ENCODE results near the gene APOF. TPM values are rescaled to one million over a fixed set of nuclear protein-coding genes. Genes with fewer than 3 reads are reported as not detected.

Gene APOF
- total and polyA plus RNA-seq, 2 of the 13 experiments (the other 11 are each of a cell fraction or from before 2014, with no cell fraction given), result 3.3 to 23.9 TPM

DNA sequence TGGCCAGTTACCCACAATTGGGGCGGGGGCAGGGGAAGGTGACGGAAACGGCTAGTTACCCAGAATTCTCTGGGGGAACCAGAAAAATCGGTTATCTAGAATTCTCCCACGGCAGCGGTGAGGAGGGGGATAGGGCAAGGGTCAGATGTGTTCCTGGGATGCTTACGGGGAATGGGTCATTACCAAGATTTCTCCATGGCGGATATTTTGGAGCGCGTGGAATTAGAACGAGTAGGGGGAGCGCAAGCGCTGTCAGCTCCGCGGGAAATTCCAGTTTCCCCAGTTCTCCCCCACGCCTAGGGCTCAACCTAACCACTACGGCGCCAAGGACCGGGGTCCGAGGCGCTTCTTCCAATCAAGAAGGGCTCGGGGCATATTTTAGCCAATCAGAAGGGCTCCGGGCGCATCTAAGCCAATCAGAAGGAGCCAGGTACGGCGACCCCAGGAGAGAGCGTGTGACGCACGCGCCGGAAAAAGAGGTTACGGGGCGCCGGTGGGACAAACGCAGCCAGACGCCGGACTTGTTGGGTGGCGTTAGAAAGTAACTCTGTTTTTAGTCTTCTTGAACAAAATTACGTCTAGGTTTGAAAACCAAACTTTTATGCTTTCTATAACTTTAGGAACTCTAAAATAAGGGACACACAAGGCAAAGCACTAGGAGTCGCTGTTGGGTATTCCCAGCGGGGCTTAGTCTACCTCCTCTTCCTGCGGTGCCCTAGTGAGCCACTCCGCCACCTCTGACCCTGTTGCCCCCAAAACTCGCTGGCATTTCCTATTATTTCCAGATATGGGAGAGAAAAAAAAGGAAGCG, 28.8 kb downstream of the APOF start, which contains the start of gene PAN2:
Gene PAN2, minus strand, starts transcription at position 322 of the 811 bp plus-strand sequence. CDS start 906 bp downstream, outside the sequence.
- no peaks in the 10 kb centered on the region for H4K20me1 ChIP-seq (ENCODE audit: insufficient read depth, low read length)
- FAIRE-seq (peak; percentile 67), ATAC-seq (peak; percentile 99), DNase-seq (ENCODE audit: low spot score) (peak; percentile 96)
- peaks cover 48% of the 10 kb centered on the region for H3K4me1 ChIP-seq (ENCODE audit: insufficient read depth, low read length)
- intact Hi-C loops (cut with micrococcal nuclease; ENCODE audit: unreplicated experiment), result loop anchor here (1.0 kb wide), 1 partner anchor 130 kb away; no protein-coding TSS in a partner anchor
- H3K4me2 ChIP-seq (ENCODE audit: low read depth, low read length), result peak within 1 kb of the TSS; percentile 88
- POLR2A ChIA-PET, result interaction anchor here (0.7 to 4.7 kb wide), 22 partner anchors 9 to 778 kb away, joined by 3 to 81 read pairs (median 4); partner anchors contain the start of genes APOF, CNPY2, COQ10A and ESYT1
- H3K4me3 ChIP-seq (replicated peaks in 1 of 3; ENCODE audit: insufficient read depth in 1 of 3, low read depth in 2 of 3, low read length in 3 of 3), result peak within 1 kb of the TSS; percentile 60 to 74 (median 71)
- H3K36me3 ChIP-seq (replicated peaks in 1 of 2; ENCODE audit: control insufficient read depth in 1 of 2, insufficient read depth in 2 of 2, low read length in 2 of 2), result no peaks in the 10 kb centered on the region
- peak within 1 kb of the TSS; percentile 88 for H3K27ac ChIP-seq (ENCODE audit: extremely low read length, insufficient read depth, low read length)
- H3K27me3 ChIP-seq (ENCODE audit: control insufficient read depth in 1 of 2, insufficient read depth in 2 of 2, low read length in 2 of 2), result no peaks in the 10 kb centered on the region; a peak in 1 of 5 replicates
- in situ Hi-C loops (cut with HindIII; ENCODE audit: extremely low pct_ligation_motif_present, low pct_unique_long_range_greater_than_20kb), result no loop called here
- H3K9ac ChIP-seq (ENCODE audit: insufficient read depth, low read depth, low read length), result peak within 1 kb of the TSS; percentile 83
- H2AFZ ChIP-seq (ENCODE audit: low read length), result peak within 1 kb of the TSS; percentile 49
- BruUV-seq (replicated peaks), result no TSS peak
- no peaks in the 10 kb centered on the region for H3K9me3 ChIP-seq (ENCODE audit: low read length)
- CTCF ChIA-PET (ENCODE audit: low intra/inter-chr PET ratio, low total read pairs), result interaction anchor here (2.0 kb wide), 1 partner anchor 130 kb away, joined by 5 read pairs; no protein-coding TSS in a partner anchor
- under 1% methylated on average over 26 of the region's 45 CpGs for WGBS (ENCODE audit: low lambda C conversion rate)
- no peaks in the 10 kb centered on the region for H3K79me2 ChIP-seq (ENCODE audit: insufficient read depth, low read length)
- TF ChIP-seq SRSF4 (IDR thresholded peaks at IDR 0.05; ENCODE audit: low read depth, low read length, poor library complexity, severe bottlenecking) (no peak), ZFYVE20 (CRISPR knock-in tag; IDR thresholded peaks at IDR 0.05; ENCODE audit: borderline replicate concordance, low read depth) (no peak), FOSL2 (CRISPR knock-in tag; IDR thresholded peaks at IDR 0.05) (peak; percentile 30; the same call in 1 of the 2 replicates), AKAP8 (CRISPR knock-in tag; IDR thresholded peaks at IDR 0.05) (no peak), NCOA5 (CRISPR knock-in tag; IDR thresholded peaks at IDR 0.05) (no peak), ZNF570 (CRISPR knock-in tag; IDR thresholded peaks at IDR 0.05; ENCODE audit: borderline replicate concordance) (0 out of 2 replicates have a peak, but pooled peaks have one; percentile 12), KLF16 (CRISPR knock-in tag; IDR thresholded peaks at IDR 0.05) (peak in 1 of 2 experiments; percentile 69; a peak in 1 of 4 replicates), GATAD1 (CRISPR knock-in tag; IDR thresholded peaks at IDR 0.05) (peak; percentile 89), KAT8 (CRISPR knock-in tag; IDR thresholded peaks at IDR 0.05) (peak; percentile 93), REPIN1 (CRISPR knock-in tag; IDR thresholded peaks at IDR 0.05; ENCODE audit: borderline replicate concordance, low read depth) (no peak), KDM3A (CRISPR knock-in tag; IDR thresholded peaks at IDR 0.05; ENCODE audit: low read depth) (no peak), ZNF616 (CRISPR knock-in tag; IDR thresholded peaks at IDR 0.05; ENCODE audit: low read depth) (no peak), SOX5 (CRISPR knock-in tag; IDR thresholded peaks at IDR 0.05; ENCODE audit: borderline replicate concordance) (peak; percentile 42; the same call in 1 of the 2 replicates), ZSCAN29 (CRISPR knock-in tag; conservative IDR thresholded peaks at IDR 0.05) (no peak), ZFP36L2 (CRISPR knock-in tag; IDR thresholded peaks at IDR 0.05) (peak; percentile 21; the same call in 1 of the 2 replicates), RFXAP (CRISPR knock-in tag; IDR thresholded peaks at IDR 0.05; ENCODE audit: borderline replicate concordance) (peak; percentile 90)
- TF ChIP-seq, protein P1, sequence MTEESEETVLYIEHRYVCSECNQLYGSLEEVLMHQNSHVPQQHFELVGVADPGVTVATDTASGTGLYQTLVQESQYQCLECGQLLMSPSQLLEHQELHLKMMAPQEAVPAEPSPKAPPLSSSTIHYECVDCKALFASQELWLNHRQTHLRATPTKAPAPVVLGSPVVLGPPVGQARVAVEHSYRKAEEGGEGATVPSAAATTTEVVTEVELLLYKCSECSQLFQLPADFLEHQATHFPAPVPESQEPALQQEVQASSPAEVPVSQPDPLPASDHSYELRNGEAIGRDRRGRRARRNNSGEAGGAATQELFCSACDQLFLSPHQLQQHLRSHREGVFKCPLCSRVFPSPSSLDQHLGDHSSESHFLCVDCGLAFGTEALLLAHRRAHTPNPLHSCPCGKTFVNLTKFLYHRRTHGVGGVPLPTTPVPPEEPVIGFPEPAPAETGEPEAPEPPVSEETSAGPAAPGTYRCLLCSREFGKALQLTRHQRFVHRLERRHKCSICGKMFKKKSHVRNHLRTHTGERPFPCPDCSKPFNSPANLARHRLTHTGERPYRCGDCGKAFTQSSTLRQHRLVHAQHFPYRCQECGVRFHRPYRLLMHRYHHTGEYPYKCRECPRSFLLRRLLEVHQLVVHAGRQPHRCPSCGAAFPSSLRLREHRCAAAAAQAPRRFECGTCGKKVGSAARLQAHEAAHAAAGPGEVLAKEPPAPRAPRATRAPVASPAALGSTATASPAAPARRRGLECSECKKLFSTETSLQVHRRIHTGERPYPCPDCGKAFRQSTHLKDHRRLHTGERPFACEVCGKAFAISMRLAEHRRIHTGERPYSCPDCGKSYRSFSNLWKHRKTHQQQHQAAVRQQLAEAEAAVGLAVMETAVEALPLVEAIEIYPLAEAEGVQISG (CRISPR knock-in tag; IDR thresholded peaks at IDR 0.05), result peak; percentile 79
- TF ChIP-seq, protein P2, sequence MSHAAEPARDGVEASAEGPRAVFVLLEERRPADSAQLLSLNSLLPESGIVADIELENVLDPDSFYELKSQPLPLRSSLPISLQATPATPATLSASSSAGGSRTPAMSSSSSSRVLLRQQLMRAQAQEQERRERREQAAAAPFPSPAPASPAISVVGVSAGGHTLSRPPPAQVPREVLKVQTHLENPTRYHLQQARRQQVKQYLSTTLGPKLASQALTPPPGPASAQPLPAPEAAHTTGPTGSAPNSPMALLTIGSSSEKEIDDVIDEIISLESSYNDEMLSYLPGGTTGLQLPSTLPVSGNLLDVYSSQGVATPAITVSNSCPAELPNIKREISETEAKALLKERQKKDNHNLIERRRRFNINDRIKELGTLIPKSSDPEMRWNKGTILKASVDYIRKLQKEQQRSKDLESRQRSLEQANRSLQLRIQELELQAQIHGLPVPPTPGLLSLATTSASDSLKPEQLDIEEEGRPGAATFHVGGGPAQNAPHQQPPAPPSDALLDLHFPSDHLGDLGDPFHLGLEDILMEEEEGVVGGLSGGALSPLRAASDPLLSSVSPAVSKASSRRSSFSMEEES (CRISPR knock-in tag; IDR thresholded peaks at IDR 0.05), result 0 out of 2 replicates have a peak, but pooled peaks have one; percentile 23
- TF ChIP-seq, protein P3, sequence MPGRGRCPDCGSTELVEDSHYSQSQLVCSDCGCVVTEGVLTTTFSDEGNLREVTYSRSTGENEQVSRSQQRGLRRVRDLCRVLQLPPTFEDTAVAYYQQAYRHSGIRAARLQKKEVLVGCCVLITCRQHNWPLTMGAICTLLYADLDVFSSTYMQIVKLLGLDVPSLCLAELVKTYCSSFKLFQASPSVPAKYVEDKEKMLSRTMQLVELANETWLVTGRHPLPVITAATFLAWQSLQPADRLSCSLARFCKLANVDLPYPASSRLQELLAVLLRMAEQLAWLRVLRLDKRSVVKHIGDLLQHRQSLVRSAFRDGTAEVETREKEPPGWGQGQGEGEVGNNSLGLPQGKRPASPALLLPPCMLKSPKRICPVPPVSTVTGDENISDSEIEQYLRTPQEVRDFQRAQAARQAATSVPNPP (CRISPR knock-in tag; IDR thresholded peaks at IDR 0.05), result no peak
